Neuron (in vitro differentiated cells): Measurements from ENCODE around the gene VCL.
"Not testable (repeated sequence)": the region's sequence is repeated elsewhere in the genome, so short reads cannot be mapped to it uniquely, and the experiment has no call there.

Source experiments
- H2AFZ ChIP-seq: one replicate; pipeline ENCODE4 v1.6.1; 2013; ENCODE audit warnings: low read depth, mild to moderate bottlenecking, inconsistent platforms, low read length, moderate library complexity
- H3K27me3 ChIP-seq: one replicate; pipeline ENCODE4 v1.6.1; 2013; ENCODE audit warnings: low read length; ENCODE audit not compliant: insufficient read depth
- H3K36me3 ChIP-seq: one replicate; pipeline ENCODE4 v1.6.1; 2013; ENCODE audit warnings: low read length; ENCODE audit not compliant: insufficient read depth
- H3K4me1 ChIP-seq: one replicate; pipeline ENCODE4 v1.6.1; 2013; ENCODE audit warnings: low read length; ENCODE audit not compliant: insufficient read depth
- H3K4me3 ChIP-seq: 2 replicates; pipeline ENCODE4 v1.5.1; 2013; ENCODE audit warnings: mild to moderate bottlenecking, low read length, moderate library complexity
- H3K9me3 ChIP-seq: one replicate; pipeline ENCODE4 v1.6.1; 2013; ENCODE audit warnings: low read length

The VCL gene

DNA sequence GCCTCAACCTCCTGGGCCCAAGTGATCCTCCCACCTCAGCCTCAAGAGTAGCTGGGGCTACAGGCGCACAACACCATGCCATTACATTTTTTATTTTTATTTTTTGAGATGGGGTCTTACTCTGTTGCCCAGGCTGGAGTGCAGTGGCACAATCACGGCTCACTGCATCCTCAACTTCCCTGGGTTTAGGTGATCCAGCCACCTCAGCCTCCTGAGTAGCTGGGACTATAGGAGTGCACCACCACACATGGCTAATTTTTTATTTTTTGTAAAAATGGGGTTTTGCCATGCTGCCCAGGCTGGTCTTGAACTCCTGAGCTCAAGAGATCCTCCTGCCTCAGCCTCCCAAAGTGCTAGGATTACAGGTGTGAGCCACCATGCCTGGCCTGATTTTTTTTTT, 64.1 kb downstream of the VCL start:
- H3K9me3 ChIP-seq, H3K36me3 ChIP-seq, H3K27me3 ChIP-seq, H3K4me1 ChIP-seq, H3K4me3 ChIP-seq, H2AFZ ChIP-seq: not testable (repeated sequence)

DNA sequence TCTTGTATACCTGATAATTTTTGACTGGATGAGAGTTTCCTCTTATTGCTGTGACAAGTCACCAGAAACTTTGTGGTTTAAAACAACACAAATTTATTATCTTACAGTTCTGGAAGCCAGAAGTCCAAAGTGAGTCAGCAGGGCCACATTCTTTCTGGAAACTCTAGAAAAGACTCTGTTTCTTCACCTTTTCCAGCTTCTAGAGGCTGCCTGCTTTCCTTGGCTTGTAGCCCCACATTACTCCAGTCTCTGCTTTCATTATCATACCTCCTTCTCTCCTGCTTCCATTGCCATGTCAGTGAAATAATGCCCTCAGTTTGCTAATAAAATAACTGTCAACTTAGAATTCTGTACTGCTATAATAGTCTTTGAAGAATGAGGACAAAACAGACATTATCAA, 65.3 kb downstream of the VCL start:
- no peak overlapping the region for H2AFZ ChIP-seq
- no peak overlapping the region for H3K4me3 ChIP-seq
- H3K9me3 ChIP-seq: peaks cover 6% of the 10 kb centered on the region
- no peaks in the 10 kb centered on the region for H3K4me1 ChIP-seq
- no peaks in the 10 kb centered on the region for H3K27me3 ChIP-seq
- no peaks in the 10 kb centered on the region for H3K36me3 ChIP-seq

DNA sequence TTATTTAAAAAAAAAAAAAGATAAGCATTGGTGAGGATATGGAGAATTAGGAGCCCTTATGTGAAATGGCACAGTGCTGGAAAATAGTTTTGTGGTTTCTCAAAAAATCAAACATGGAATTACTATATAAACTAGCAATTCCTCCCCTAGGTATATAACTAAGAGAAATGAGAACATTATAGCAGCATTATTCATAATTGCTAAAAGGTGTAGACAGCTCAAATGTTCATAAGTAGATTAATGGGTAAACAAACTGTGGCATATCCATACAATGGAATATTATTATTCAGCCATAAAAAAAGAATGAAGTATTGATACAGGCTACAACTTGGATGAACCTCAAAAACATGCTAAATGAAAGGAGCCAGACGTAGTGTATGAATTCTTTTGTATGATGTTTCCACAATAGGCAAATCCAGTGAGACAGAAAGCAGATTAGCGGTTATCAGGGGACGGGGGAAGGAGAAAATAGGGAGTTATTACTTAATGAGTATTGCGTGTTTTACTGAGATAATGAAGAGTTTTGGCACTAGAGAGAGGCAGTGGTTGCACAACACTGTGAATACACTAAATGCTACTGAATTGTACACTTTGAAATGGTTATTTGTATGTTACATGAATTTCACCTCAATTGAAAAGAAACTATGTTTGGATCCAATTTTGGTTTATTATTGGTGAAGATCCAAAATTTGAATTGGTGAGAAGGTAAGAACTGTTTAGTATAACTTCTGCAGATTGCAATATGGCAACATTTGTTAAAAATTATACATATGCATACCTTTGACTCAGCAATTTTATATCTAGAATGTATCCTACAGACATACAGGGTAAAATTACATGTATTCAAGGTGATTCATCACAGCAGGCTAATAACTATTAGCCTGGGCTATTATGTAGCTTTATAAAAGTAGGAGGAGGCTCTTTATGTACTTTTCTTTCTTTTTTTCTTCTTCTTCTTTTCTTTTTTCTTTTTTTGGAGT, 69.7 kb downstream of the VCL start:
- Histone ChIP-seq H2AFZ (no peak overlapping the region), H3K4me1 (peaks cover 13% of the 10 kb centered on the region), H3K27me3 (no peaks in the 10 kb centered on the region), H3K9me3 (peaks cover 5% of the 10 kb centered on the region), H3K4me3 (no peak overlapping the region), H3K36me3 (peaks cover 10% of the 10 kb centered on the region)

DNA sequence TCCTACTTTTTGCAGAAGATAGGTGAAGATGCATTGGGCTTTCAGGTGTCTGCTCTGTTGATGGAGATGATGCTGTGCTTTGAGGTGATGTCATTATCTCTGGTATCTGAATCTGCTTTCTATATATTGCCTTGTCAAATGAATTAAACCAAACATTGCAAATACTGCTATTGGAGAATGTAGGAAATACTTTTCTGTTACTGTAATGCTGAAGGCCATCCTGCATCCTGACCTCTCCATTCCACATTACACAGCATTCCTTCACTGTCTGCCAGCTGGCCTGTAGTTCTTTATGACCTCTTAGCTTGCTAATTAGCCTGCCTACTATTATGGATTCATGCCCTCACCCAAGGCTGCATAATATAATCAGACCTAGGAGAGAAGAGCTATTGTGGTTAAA, 73.2 kb downstream of the VCL start:
- Histone ChIP-seq H3K36me3 (peaks cover 38% of the 10 kb centered on the region), H2AFZ (no peak overlapping the region), H3K9me3 (no peaks in the 10 kb centered on the region), H3K27me3 (no peaks in the 10 kb centered on the region), H3K4me3 (no peak overlapping the region), H3K4me1 (peaks cover 13% of the 10 kb centered on the region)

DNA sequence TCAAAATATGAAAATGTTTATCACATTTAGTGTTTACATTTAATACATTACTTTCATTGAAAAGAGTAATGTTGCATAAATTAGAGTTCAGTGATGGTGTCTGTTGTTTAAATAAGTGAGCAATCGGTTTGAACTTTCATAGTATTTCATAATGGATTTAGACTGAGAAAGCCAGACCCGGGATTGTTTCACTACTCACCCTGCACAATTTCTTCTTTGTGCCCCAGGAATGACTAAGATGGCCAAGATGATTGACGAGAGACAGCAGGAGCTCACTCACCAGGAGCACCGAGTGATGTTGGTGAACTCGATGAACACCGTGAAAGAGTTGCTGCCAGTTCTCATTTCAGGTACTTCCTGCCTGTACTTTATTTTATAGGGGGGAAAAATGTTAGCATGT, 74.6 kb downstream of the VCL start:
- peaks cover 41% of the 10 kb centered on the region for H3K36me3 ChIP-seq

DNA sequence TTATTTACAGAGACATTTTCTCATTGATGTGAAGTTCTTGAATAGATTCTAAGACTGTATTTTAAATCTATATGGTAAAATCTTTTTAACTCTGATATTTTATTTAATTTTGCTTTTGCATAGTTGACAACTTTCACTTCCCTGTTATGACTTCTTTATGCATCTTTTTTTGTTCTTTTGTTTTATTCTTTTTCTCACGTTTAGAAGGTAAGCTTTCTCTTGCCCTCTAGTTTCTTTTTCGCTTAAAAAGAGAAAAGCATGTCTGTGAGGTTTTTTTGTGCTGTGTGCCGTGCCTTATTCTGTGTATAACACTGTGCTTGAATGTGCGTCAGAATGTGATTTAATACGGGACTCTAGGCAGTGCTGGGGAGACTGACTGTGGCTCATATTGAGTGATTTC, 78.0 kb downstream of the VCL start:
- Histone ChIP-seq H3K9me3 (no peaks in the 10 kb centered on the region), H3K4me1 (peaks cover 9% of the 10 kb centered on the region), H3K4me3 (no peak overlapping the region), H3K27me3 (no peaks in the 10 kb centered on the region), H2AFZ (no peak overlapping the region), H3K36me3 (peaks cover 40% of the 10 kb centered on the region)

More for the DNA sequence above, 74.6 kb downstream of the VCL start:
- H3K4me1 ChIP-seq: peaks cover 14% of the 10 kb centered on the region
- H3K27me3 ChIP-seq: no peaks in the 10 kb centered on the region
- H3K4me3 ChIP-seq: no peak overlapping the region
- H3K9me3 ChIP-seq: no peaks in the 10 kb centered on the region
- no peak overlapping the region for H2AFZ ChIP-seq

DNA sequence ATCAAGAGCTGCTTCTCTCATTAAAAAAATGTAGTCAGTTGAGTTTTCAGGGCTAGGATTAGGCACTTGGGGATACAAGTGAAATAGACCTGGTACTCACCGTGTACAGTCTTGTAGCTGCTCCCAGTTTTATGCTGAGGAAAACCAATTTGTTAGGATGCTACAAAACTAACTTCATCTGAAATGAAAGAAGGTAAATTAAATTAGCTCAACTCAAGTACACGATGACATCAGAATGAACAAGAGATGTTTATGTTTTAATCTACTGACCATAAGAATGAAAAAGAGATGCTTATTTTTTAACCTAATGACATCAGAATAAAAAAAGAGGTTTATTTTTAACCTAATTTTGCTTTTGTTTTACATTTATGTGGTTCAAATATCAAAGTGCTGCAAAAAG, 79.0 kb downstream of the VCL start:
- no peaks in the 10 kb centered on the region for H3K9me3 ChIP-seq
- no peaks in the 10 kb centered on the region for H3K27me3 ChIP-seq
- H2AFZ ChIP-seq: no peak overlapping the region
- H3K4me3 ChIP-seq: no peak overlapping the region
- H3K36me3 ChIP-seq: peaks cover 40% of the 10 kb centered on the region
- peaks cover 3% of the 10 kb centered on the region for H3K4me1 ChIP-seq

DNA sequence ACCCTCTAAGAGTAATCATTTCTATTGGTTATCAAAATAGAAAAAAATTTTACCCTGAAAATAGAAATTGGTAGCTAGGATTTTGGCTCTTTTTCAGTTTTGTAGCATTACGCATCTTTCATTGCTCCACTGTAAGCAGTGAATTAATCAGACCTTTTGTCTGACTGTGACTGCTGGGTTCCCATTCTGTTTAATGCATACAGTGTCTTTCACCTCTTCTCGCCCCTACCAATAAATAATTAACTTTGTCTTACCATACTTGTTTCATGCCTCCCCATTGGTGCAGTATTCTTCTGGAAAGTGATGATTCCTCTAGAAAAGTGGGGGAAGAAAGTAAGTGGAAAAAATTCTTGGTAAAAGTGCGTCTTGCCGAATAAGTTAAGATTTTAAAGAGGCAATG, 79.5 kb downstream of the VCL start:
- Histone ChIP-seq H3K4me1 (peaks cover 3% of the 10 kb centered on the region), H3K36me3 (peaks cover 44% of the 10 kb centered on the region)

DNA sequence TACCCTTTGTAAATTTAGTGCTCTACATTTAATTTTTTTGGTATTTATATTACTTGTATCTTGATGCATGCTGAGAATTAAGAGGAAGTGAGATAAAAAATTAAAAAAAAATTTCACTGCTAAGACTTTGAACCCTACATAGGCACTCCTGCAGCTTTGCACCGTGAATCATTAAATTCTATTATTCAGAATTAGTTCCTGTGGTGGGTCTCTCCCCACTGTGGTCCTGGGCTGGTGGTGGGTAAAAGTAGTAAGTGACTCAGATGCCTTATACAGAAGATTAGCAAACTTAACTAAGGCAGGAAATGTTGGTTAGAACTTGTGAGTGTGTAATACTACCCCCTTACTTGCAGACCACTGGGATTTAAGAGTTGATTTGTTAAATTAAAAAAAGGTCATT, 80.1 kb downstream of the VCL start:
- no peaks in the 10 kb centered on the region for H3K9me3 ChIP-seq
- no peak overlapping the region for H2AFZ ChIP-seq
- H3K36me3 ChIP-seq: peaks cover 45% of the 10 kb centered on the region
- no peak overlapping the region for H3K4me3 ChIP-seq
- H3K27me3 ChIP-seq: no peaks in the 10 kb centered on the region
- H3K4me1 ChIP-seq: peaks cover 3% of the 10 kb centered on the region

More for the DNA sequence above, 79.5 kb downstream of the VCL start:
- no peak overlapping the region for H3K4me3 ChIP-seq
- H3K9me3 ChIP-seq: no peaks in the 10 kb centered on the region
- no peaks in the 10 kb centered on the region for H3K27me3 ChIP-seq
- H2AFZ ChIP-seq: no peak overlapping the region

DNA sequence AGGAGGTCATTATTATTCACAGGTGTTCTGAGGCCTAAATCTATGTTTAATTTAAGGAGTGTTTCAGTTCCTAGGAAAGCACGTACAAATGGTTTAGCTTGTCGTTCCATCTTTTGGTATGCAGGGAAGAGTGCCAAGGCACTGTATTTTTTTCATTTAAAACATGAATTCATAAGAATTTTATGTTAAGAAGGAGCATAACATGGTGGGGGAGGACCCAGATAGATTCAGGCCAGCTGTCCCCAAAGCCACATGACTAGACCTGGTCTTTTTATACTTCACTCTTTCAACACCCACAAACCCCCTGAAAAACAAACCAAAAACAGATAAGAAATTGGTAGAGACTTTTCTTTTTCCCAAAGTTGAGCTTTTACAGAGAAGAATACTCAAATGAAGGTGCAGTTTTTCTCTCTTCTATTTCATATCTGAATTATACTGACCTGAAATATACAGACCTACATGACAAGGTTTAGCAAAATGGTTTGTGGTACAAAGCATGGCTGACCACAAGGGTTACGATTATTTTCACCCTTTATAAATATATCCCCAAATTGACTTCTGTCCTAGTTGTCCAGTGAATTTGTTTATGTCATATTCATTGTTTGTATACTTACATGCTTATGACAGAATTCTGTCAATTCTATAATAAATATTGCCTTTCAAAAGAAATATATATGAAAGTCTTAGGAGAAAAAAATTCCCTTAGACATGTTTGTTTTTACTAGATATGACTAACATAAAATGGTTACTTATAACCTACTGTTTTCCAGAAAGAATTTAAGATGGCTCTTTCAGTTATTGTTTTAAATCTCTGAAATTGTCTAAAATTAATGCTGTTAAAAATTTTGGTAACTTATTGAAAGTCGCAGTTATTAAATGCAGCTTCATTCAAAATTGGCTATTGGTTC, 81.4 kb downstream of the VCL start:
- H3K9me3 ChIP-seq: no peaks in the 10 kb centered on the region
- peaks cover 3% of the 10 kb centered on the region for H3K4me1 ChIP-seq
- H2AFZ ChIP-seq: no peak overlapping the region
- no peaks in the 10 kb centered on the region for H3K27me3 ChIP-seq
- H3K36me3 ChIP-seq: peaks cover 38% of the 10 kb centered on the region
- H3K4me3 ChIP-seq: no peak overlapping the region

DNA sequence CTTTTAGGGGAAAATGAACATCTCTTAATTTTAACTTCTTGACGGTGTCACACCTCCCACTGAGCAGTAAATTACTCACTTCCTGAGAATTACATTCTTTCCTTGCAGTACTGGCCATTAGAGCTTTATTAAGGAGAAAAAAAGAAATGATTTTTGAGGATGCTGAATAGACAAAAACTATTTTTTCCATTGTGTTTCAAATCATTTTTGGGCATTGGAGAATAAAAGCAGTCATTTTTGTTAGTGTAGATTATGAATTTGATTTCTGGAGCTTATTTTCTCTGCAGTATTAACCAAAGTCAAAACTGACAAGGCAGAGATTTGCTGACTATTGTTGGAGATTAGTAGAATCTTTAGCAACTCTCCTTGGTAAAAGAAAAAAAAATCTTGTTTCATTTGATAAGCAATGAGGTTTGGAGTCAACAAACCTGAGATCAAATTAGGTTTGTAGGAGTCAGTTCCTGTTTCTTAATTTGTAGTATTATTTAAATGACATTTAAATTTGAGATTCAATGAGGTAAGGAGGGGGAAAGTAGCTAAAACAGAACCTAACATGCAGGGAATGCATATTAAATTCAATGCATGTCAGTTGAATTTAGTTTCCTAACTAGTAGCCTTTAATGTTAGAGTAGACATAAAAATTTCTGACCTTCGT, 82.1 kb downstream of the VCL start:
- peaks cover 33% of the 10 kb centered on the region for H3K36me3 ChIP-seq
- no peaks in the 10 kb centered on the region for H3K27me3 ChIP-seq
- H3K4me1 ChIP-seq: peaks cover 3% of the 10 kb centered on the region
- no peak overlapping the region for H3K4me3 ChIP-seq
- no peaks in the 10 kb centered on the region for H3K9me3 ChIP-seq
- H2AFZ ChIP-seq: no peak overlapping the region

DNA sequence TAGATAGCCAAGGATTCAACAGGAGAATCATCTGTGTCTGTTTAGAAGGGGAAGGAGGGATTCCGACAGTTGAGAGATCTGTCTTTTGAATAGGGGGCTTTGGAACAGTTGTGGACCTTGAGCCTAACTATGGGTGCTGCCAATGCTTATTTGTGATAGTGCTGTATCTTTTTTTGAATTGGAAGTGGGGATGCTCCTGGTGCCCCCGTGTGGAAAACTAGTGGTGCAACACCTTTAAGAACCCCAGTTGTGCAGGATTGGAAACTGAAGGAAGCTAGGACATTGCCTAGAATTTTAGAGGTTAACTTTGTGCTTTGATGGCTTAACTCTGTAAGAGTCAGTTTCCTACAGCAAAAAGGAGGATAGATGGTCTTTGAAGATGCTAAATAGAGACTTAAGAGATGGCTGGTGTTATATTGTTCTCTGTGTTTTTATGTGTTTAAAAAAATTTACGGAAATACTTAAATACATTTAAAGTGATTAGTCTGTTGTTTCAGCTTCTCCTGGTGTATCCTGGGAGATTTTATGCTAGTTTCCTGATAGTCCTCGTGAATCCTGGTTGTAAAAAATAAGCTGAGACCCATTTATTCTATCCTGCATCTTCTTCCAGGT, 83.4 kb downstream of the VCL start:
- H3K9me3 ChIP-seq: no peaks in the 10 kb centered on the region
- no peak overlapping the region for H2AFZ ChIP-seq
- no peak overlapping the region for H3K4me3 ChIP-seq
- no peaks in the 10 kb centered on the region for H3K27me3 ChIP-seq
- peaks cover 28% of the 10 kb centered on the region for H3K36me3 ChIP-seq
- H3K4me1 ChIP-seq: peaks cover 3% of the 10 kb centered on the region
